Inferior parietal cortex (tissue), 1 donor: ENCODE results near the gene OR2A1.
"Not testable (repeated sequence)": the region's sequence is repeated elsewhere in the genome, so short reads cannot be mapped to it uniquely, and the experiment has no call there.

Source experiments
- DNase-seq: peaks from one replicate; pipeline ENCODE4 v3.0.0-alpha.2; 2016; ENCODE audit errors: extremely low spot score

Gene OR2A1, protein sequence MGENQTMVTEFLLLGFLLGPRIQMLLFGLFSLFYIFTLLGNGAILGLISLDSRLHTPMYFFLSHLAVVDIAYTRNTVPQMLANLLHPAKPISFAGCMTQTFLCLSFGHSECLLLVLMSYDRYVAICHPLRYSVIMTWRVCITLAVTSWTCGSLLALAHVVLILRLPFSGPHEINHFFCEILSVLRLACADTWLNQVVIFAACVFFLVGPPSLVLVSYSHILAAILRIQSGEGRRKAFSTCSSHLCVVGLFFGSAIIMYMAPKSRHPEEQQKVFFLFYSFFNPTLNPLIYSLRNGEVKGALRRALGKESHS

DNA sequence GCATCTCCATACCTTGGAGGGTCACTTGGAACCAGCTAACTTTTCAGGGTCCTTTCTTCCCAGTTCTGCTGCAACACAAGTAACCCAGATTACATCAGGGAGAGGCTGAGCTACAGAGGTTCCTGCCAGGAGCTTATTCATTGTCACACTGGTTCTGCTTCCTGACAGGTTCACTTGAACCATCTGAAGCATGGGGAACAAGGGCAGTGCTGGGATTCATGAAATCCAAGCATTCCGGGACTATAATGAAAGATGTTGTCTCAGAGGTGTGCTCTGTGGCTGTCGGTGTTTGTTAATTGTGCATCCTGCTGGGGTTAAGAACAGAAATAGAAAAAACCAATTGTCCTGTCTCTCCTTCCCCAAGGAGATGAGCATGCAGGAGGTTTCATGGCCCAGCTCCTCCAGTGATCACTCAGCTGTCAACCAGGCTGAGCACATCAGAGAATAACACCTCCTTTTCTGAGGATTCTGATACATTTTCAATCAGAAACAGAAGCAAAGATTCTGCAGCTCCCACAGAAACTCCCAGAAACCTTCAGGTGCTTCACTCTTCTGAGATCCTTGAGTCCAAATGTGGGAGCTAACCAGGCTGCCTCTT lies at the start of gene OR2A1:
Gene OR2A1 (plus strand): TSS at position 548 of the 598 bp plus-strand sequence. CDS start 5,706 bp downstream, outside the sequence.
- DNase-seq = not testable (repeated sequence)

DNA sequence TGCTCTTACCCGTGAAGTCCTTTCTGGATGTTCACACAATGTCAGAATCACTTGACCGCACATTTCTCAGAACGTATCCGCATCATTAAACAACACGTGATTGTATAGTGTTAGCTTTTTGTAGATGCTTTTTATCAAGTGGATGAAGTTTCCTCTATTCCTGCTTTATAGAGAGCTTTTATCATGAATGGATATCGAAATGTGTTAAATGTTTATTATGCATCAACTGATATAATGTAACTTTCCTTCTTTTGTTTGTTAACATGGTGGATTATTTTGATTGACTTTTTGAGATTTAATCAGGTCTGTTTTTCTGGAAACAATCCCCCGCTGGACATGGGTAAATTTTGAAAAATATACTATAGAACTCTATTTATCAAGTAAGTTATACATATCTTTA lies 47.5 kb upstream of the OR2A1 start, which contains the start of gene OR2A7:
Gene OR2A7 (minus strand): TSS at position 101 of the 400 bp plus-strand sequence. CDS start 5,164 bp downstream, outside the sequence.
- DNase-seq = not testable (repeated sequence)

DNA sequence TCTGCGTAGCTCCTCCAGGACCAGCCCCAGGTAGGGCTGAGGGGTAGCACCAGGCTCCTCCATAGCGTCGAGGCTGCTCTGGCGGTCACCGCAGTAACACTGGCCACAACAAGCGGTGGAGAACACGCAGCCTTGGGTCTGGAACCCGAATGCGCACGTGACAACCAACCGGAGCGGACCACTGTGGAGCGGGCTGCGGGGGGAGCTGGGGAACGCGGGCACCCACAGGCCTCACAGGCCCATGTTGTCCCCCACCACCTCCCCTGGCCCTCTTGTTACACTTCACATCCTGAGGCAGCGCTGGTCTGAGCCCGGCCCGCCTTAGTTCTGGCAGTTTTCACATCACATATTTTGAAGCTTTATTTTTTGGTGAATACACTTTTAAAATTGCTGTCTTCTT lies 43.0 kb upstream of the OR2A1 start, which contains the start of gene CTAGE8:
Gene CTAGE8 (minus strand): TSS at position 101 of the 400 bp plus-strand sequence. CDS start 38 bp downstream, at position 63.
- not testable (repeated sequence) for DNase-seq

- not testable (repeated sequence) for DNase-seq
Observed at GRCh38 chr7:144275281-144275680, 36.9 kb upstream of the OR2A1 start.

DNA sequence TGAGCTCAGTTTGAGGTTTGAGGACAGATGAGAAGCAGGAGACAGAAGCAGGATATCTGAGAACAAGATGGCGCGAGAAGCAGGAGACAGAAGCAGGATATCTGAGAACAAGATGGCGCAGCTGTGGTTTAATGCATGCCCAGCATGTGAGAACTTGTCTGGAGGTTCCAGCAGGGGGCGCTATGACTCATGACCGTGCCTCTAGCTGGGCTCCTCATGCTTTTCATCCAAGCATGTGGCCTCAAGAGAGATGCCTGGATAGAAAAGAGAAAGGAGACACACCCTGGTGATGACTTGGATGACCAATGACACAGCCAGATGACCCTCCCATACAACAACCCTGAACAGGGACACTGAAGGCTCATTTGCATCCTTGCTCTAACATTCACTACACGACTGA lies 32.2 kb upstream of the OR2A1 start:
- DNase-seq = not testable (repeated sequence)

DNA sequence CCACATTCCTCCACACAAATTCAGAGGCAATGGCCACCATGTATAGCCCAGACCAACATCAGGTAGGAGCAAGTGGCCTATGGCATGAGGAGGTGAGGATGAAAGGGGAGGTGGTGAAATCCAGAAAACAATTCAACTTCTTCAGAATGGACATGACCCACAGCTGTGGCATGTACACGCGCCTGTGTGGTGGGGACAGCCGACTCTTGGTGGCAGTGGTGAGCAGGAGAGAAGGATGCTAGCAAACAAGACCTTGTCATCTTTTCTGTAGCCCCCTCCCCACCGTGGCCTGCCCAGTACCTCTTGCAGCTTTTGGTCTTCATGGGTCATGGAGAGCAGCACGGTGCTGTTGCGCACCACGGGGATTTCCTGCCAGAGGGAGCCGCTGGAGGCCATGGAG lies 30.2 kb upstream of the OR2A1 start:
- DNase-seq = not testable (repeated sequence)

DNA sequence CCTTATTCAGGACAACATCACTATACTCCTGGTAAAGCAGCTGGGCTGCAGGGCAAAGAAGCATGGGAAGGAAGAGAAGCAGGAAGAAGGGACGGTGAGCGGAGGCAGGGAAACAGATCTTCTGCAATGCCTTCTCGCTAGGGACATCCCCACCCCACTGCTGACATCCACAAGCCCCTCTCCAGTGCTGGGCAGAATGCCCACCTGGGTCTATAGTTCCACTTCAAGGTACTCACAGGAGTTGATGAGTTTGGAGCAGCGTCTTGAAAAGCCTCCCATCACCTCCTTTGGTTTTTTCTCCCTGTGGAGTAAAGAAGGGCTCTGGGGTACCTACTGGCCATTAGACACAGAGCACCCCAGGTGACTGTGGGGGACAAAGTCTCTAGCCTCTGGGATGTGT lies 29.7 kb upstream of the OR2A1 start:
- not testable (repeated sequence) for DNase-seq

DNA sequence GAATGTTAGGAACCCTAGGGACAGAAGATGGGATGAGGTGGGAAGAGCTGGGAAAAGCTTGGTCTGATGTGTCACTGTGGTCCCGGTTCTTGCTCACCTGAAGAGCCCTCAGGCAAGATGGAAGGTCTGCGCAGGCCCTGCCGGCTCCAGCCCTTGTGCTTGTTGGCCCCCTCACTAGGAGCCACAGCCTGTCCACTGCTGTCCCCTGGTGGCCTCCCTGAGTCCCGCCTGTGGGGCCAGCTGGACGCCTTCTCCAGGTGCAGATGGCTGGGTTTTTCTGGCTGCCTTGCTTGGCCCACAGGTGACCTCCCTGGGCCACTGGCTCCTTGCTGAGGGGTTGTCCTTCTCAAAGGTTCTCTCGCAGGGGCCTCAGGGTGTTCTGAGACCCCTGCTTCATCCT lies 28.5 kb upstream of the OR2A1 start:
- DNase-seq = not testable (repeated sequence)

DNA sequence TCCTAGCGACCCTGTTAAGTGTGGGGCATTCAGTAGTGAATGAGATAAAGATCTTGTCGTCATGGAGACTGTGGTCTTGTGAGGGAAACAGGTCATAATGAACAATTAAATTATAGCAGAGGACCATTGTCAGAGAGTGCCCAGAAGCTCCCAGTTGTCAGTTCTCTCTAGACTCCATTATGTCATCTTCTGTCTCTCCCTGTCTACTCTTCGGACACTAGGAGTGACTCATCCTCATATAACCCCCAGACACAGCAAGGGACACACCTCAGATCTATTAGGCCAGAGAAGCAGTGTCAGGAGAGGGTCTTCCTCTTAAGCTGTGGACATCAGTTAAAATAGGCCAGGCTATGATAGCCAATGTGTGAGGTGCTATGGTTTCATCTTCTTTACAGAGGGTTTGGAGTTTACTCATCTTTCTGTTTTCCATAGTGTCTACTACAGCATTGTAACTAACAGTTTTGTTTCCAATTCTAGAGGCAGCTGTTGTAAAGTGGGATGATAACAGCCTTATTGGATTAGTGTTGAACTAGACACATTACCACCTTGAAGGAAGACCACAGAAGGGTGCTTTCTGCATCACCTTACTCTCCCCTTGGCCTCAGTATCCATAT lies 24.9 kb upstream of the OR2A1 start:
- not testable (repeated sequence) for DNase-seq

DNA sequence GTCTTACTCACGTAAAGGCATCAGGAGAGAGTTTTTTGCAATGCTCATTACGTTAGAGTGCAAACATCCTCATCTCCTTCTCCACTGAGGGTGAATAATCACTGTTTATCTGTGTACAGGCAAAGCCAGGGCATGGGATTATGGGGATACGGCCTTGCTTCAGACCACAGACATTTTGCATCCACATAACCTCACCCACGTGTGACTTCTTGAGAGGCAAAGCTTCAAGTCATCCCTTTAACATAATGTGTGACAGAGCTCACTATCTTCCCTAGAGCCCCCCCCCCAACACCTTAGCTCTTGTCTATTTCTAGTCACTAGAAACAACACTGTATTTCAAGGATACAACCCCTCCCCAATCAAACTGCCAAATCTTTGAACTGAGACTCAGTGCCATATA lies 20.6 kb upstream of the OR2A1 start:
- DNase-seq = not testable (repeated sequence)

DNA sequence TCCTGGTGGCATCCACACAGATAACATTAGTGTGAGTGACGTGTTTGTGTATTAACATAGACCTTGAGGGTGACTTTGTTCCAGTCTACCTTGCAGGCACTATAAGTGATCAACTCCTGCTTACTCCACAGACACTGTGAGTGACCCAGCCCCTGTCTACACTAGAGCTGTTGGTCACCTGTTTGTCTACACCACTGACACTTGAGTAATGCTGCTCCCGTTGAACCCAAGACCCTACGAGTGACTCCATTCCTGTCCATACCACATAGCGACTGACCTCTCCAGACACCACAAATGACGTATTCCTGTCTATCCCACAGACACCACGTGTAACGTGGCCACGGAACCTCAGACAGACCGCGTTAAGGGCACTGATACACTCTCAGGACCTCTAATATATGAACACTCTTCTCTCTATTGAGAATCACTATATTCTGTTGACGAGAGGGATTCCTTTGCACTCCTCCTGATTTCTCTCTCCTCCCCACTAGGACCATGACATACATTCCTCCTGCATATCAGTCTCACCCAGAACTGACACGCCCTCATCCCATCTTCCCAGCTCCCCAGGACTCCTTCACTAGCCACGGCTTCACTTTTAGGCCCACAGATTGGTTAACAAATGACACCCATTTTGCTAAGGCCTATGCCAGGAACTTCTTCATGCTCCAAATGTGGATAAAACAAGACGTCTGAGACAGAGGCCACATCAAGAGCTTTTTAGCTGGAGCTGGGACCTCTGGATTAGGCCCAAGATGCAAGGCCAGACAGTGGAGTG lies 19.6 kb upstream of the OR2A1 start:
- DNase-seq = not testable (repeated sequence)

- DNase-seq = not testable (repeated sequence)
Observed at GRCh38 chr7:144293794-144294499, 18.3 kb upstream of the OR2A1 start.

GRCh38 chr7:144302578-144303303 lies 9.5 kb upstream of the OR2A1 start:
- DNase-seq = not testable (repeated sequence)

DNA sequence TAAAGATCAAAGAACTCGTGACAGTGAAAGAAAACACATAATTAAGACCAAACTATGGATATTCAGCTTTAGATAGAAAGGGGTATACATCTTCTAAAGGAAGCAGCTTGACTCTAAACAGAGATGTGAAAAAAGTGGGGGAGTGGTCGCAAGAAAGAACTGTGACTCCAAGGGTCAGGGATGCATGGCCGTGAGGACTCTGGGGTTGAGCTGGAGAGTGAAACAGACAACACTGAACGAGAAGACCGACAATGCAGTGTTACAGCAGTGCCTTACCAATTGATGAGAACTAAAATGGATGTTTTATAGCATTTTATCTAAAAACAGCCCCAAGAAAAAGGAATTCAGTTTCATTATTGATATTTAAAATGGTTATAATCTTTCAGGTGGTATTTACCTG lies 8.6 kb upstream of the OR2A1 start:
- not testable (repeated sequence) for DNase-seq

DNA sequence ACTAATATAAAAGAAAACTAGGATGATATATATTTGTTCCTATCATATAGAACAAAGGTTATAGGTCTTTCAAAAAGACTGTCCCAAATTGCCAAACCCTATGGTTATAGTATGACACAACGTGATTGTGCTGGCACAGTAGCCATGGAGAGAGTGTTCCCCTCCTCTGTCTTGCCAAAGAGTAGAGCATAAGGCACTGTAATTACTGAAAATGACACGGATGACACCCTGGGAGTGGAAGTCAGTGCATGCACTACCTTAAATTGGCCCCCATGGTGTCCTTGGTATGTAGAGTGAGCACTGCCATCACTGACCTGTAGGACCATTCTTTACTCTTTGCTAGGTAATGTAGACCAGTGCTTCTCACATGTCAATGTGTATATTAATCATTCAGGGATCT lies 7.1 kb upstream of the OR2A1 start:
- not testable (repeated sequence) for DNase-seq

GRCh38 chr7:144309702-144310101 lies 2.5 kb upstream of the OR2A1 start:
- DNase-seq = not testable (repeated sequence)

- not testable (repeated sequence) for DNase-seq
Observed at GRCh38 chr7:144311218-144311617, 1.0 kb upstream of the OR2A1 start.

DNA sequence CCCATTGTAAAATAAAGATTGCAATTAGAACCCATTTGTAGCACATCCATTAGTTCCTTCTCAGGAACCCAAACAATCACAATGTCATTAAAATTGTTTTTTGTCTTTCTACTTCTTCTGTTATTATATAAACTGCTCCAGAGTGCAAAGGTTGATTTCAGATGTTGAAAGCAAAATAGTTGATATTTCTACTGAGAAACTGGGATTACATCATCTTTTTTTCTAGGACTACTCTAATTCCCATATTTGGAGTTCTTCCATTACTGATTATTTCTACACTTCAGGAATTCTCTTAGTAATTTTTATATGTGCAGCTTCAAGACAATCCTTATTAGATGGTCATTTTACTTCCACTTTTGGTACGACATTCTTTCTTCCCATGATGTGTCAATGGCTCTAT lies 5.3 kb downstream of the OR2A1 start:
- DNase-seq = not testable (repeated sequence)

- not testable (repeated sequence) for DNase-seq
Observed at GRCh38 chr7:144319547-144319946, 7.3 kb downstream of the OR2A1 start.

- DNase-seq = not testable (repeated sequence)
Observed at GRCh38 chr7:144321677-144322206, 9.5 kb downstream of the OR2A1 start.
